Measurements from ENCODE around the gene GSDMA. TPM values are rescaled to one million over a fixed set of nuclear protein-coding genes. Genes with fewer than 3 reads are reported as not detected.

GSDMA gene
- under 1 TPM in 1 of 2 donors, not detected in 1; 0.91 TPM for total RNA-seq
- under 1 TPM; 0.26 to 0.33 TPM for polyA plus RNA-seq
- long read RNA-seq, donor 1, result 0 reads
- long read RNA-seq, donor 2, result 0 reads
- long read RNA-seq, donor 3, result 0 reads
- long read RNA-seq, donor 4, result 0 reads
- long read RNA-seq, donor 5, result 0 reads

GRCh38 chr17:39962642-39963220 lies at the start of gene GSDMA:
GSDMA (plus strand) TSS chr17:39963004; CDS start chr17:39965688, 2,684 bp downstream.
- no peaks in the 10 kb centered on the region for H3K27me3 ChIP-seq (ENCODE audit: control insufficient read depth in 3 of 3, insufficient read depth in 3 of 3, low read length in 2 of 3)
- no peak within 1 kb of the TSS for H3K9ac ChIP-seq (ENCODE audit: insufficient read depth in 1 of 2, low read length in 2 of 2)
- ATAC-seq (ENCODE audit: insufficient read depth, low FRiP score), result no peak
- no peak within 1 kb of the TSS for H3K4me3 ChIP-seq
- H3K36me3 ChIP-seq (ENCODE audit: control insufficient read depth in 4 of 4, insufficient read depth in 4 of 4, low read length in 4 of 4), result no peaks in the 10 kb centered on the region
- H3K9me3 ChIP-seq (ENCODE audit: control insufficient read depth in 4 of 4, insufficient read depth in 3 of 4, low read length in 3 of 4), result no peaks in the 10 kb centered on the region
- no peak for TF ChIP-seq CTCF (IDR thresholded peaks at IDR 0.05; ENCODE audit: control extremely low read depth, extremely low read depth)
- peaks cover 0 to 3% (median 0%) of the 10 kb centered on the region in 5 donors for H3K4me1 ChIP-seq (ENCODE audit: control insufficient read depth in 5 of 5, insufficient read depth in 5 of 5, low read length in 5 of 5)
- no peak for DNase-seq
- WGBS, 2 donors, result 64 to 71% methylated on average over 6 of the region's 6 CpGs
- H3K27ac ChIP-seq (ENCODE audit: low read depth in 1 of 2, low read length in 1 of 2), result no peak within 1 kb of the TSS

- WGBS, 2 donors, result 90% methylated on average over 3 of the region's 3 CpGs
- no peak for TF ChIP-seq CTCF (IDR thresholded peaks at IDR 0.05; ENCODE audit: control extremely low read depth, extremely low read depth)
- Histone ChIP-seq H3K4me1 (ENCODE audit: control insufficient read depth in 5 of 5, insufficient read depth in 5 of 5, low read length in 5 of 5) (no peaks in the 10 kb centered on the region), H3K4me3 (no peak overlapping the region), H3K9me3 (ENCODE audit: control insufficient read depth in 4 of 4, insufficient read depth in 3 of 4, low read length in 3 of 4) (no peaks in the 10 kb centered on the region), H3K9ac (ENCODE audit: insufficient read depth in 1 of 2, low read length in 2 of 2) (no peak overlapping the region), H3K36me3 (ENCODE audit: control insufficient read depth in 4 of 4, insufficient read depth in 4 of 4, low read length in 4 of 4) (peaks cover 0 to 10% (median 0%) of the 10 kb centered on the region in 4 donors), H3K27me3 (ENCODE audit: control insufficient read depth in 3 of 3, insufficient read depth in 3 of 3, low read length in 2 of 3) (no peaks in the 10 kb centered on the region), H3K27ac (ENCODE audit: low read depth in 1 of 2, low read length in 1 of 2) (no peak overlapping the region)
- DNase-seq (no peak), ATAC-seq (ENCODE audit: insufficient read depth, low FRiP score) (no peak)
These were observed 48.8 kb upstream of the GSDMA start for GRCh38 chr17:39913989-39914388.

- ATAC-seq (ENCODE audit: insufficient read depth, low FRiP score), result no peak
- no peak overlapping the region for H3K4me3 ChIP-seq
- H3K27ac ChIP-seq (ENCODE audit: low read depth in 1 of 2, low read length in 1 of 2), result no peak overlapping the region
- no peaks in the 10 kb centered on the region for H3K27me3 ChIP-seq (ENCODE audit: control insufficient read depth in 3 of 3, insufficient read depth in 3 of 3, low read length in 2 of 3)
- TF ChIP-seq CTCF (IDR thresholded peaks at IDR 0.05; ENCODE audit: control extremely low read depth, extremely low read depth), result no peak
- H3K9me3 ChIP-seq (ENCODE audit: control insufficient read depth in 4 of 4, insufficient read depth in 3 of 4, low read length in 3 of 4), result no peaks in the 10 kb centered on the region
- H3K4me1 ChIP-seq (ENCODE audit: control insufficient read depth in 5 of 5, insufficient read depth in 5 of 5, low read length in 5 of 5), result no peaks in the 10 kb centered on the region
- DNase-seq, result no peak
- H3K36me3 ChIP-seq (ENCODE audit: control insufficient read depth in 4 of 4, insufficient read depth in 4 of 4, low read length in 4 of 4), result peaks cover 0 to 12% (median 3%) of the 10 kb centered on the region in 4 donors
- no peak overlapping the region for H3K9ac ChIP-seq (ENCODE audit: insufficient read depth in 1 of 2, low read length in 2 of 2)
- 86 to 88% methylated on average over 4 of the region's 4 CpGs for whole genome bisulfite sequencing, 2 donors
These were observed 47.2 kb upstream of the GSDMA start for GRCh38 chr17:39915559-39915958.

Measured in lung (tissue), 16 donors.